Measurements from ENCODE around the gene DOCK9.

The DOCK9 gene

DNA sequence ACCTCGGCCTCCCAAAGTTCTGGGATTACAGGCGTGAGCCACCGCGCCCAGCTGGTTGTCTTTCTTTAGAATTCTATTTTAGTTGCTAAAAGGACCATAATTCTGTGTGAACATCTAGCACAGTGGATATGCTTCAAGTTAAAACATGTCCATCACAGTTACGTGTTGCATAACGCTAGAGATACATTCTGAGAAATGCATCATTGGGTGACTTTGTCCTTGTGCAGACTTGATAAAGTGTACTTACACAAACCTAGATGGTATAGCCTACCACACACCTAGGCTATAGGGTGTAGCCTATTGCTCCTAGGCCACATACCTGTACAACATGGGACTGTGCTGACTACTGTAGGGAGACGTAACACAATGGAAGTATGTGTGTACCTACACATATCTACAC is 35.4 kb downstream of the DOCK9 start:
- TF ChIP-seq RAD21 (IDR thresholded peaks at IDR 0.05; ENCODE audit: low read depth) (no peak), CEBPB (IDR thresholded peaks at IDR 0.05) (no peak), TCF12 (IDR thresholded peaks at IDR 0.05; ENCODE audit: low read depth) (no peak), NFIC (IDR thresholded peaks at IDR 0.05) (no peak)
- TF ChIP-seq, protein P1, sequence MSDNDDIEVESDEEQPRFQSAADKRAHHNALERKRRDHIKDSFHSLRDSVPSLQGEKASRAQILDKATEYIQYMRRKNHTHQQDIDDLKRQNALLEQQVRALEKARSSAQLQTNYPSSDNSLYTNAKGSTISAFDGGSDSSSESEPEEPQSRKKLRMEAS (IDR thresholded peaks at IDR 0.05): no peak

DNA sequence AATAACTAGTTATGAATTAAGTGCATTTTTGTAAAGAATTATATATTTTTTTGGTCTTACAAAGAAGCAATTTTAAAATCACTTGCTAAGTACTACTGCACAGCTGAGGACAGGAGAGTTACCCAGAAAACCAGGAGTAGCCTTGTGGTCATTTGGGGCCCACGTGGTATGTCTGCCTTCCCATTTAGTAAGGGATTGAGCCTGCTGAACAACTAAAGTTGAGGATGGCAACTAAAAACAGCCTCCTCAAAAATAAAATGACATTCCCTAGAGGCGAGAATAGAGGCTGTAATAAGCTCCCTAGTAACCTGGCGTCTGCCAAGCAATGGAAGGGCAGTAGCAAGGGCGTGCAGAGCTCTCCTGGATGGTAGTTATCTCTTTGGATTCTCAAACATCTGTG is 36.3 kb downstream of the DOCK9 start:
- no peak for TF ChIP-seq TCF12 (IDR thresholded peaks at IDR 0.05; ENCODE audit: low read depth)
- no peak for TF ChIP-seq CEBPB (IDR thresholded peaks at IDR 0.05)
- TF ChIP-seq TAF1 (IDR thresholded peaks at IDR 0.05; ENCODE audit: low read depth): no peak
- TF ChIP-seq EGR1 (IDR thresholded peaks at IDR 0.05): no peak
- TF ChIP-seq ZBTB7A (IDR thresholded peaks at IDR 0.05; ENCODE audit: low read depth): no peak
- TF ChIP-seq, protein P1 (IDR thresholded peaks at IDR 0.05): no peak
- no peak for TF ChIP-seq TEAD4 (IDR thresholded peaks at IDR 0.05)
- TF ChIP-seq NFIC (IDR thresholded peaks at IDR 0.05): no peak
- TF ChIP-seq FOXM1 (IDR thresholded peaks at IDR 0.05; ENCODE audit: borderline replicate concordance, low read depth): no peak

GRCh38 chr13:98941126-98941525 is 36.7 kb downstream of the DOCK9 start:
- TF ChIP-seq FOXM1 (IDR thresholded peaks at IDR 0.05; ENCODE audit: borderline replicate concordance, low read depth): no peak
- no peak for TF ChIP-seq CEBPB (IDR thresholded peaks at IDR 0.05)
- TF ChIP-seq EP300 (IDR thresholded peaks at IDR 0.05; ENCODE audit: borderline replicate concordance): no peak
- TF ChIP-seq ZBTB7A (IDR thresholded peaks at IDR 0.05; ENCODE audit: low read depth): no peak
- no peak for TF ChIP-seq TEAD4 (IDR thresholded peaks at IDR 0.05)
- TF ChIP-seq, protein P1 (IDR thresholded peaks at IDR 0.05): no peak
- no peak for TF ChIP-seq CREB1 (IDR thresholded peaks at IDR 0.05; ENCODE audit: low read depth)
- no peak for TF ChIP-seq NFIC (IDR thresholded peaks at IDR 0.05)
- TF ChIP-seq REST (IDR thresholded peaks at IDR 0.05; ENCODE audit: low read depth): no peak
- no peak for TF ChIP-seq TAF1 (IDR thresholded peaks at IDR 0.05; ENCODE audit: low read depth)
- no peak for TF ChIP-seq EGR1 (IDR thresholded peaks at IDR 0.05)
- TF ChIP-seq USF1 (IDR thresholded peaks at IDR 0.05): no peak
- TF ChIP-seq TCF12 (IDR thresholded peaks at IDR 0.05; ENCODE audit: low read depth): no peak
- no peak for TF ChIP-seq YY1 (IDR thresholded peaks at IDR 0.05; ENCODE audit: low read depth)
- no peak for TF ChIP-seq RAD21 (IDR thresholded peaks at IDR 0.05; ENCODE audit: low read depth)

GRCh38 chr13:98940325-98941001 is 37.4 kb downstream of the DOCK9 start:
- no peak for TF ChIP-seq EP300 (IDR thresholded peaks at IDR 0.05; ENCODE audit: borderline replicate concordance)
- TF ChIP-seq RAD21 (IDR thresholded peaks at IDR 0.05; ENCODE audit: low read depth): no peak
- TF ChIP-seq, protein P1 (IDR thresholded peaks at IDR 0.05): no peak

GRCh38 chr13:98939660-98940191 is 38.1 kb downstream of the DOCK9 start:
- TF ChIP-seq USF1 (IDR thresholded peaks at IDR 0.05) (no peak), ZBTB7A (IDR thresholded peaks at IDR 0.05; ENCODE audit: low read depth) (no peak), REST (IDR thresholded peaks at IDR 0.05; ENCODE audit: low read depth) (no peak), TCF12 (IDR thresholded peaks at IDR 0.05; ENCODE audit: low read depth) (no peak), YY1 (IDR thresholded peaks at IDR 0.05; ENCODE audit: low read depth) (no peak), TEAD4 (IDR thresholded peaks at IDR 0.05) (no peak), EGR1 (IDR thresholded peaks at IDR 0.05) (no peak), CREB1 (IDR thresholded peaks at IDR 0.05; ENCODE audit: low read depth) (no peak), RAD21 (IDR thresholded peaks at IDR 0.05; ENCODE audit: low read depth) (no peak), EP300 (IDR thresholded peaks at IDR 0.05; ENCODE audit: borderline replicate concordance) (no peak), NFIC (IDR thresholded peaks at IDR 0.05) (no peak), FOXM1 (IDR thresholded peaks at IDR 0.05; ENCODE audit: borderline replicate concordance, low read depth) (no peak), TAF1 (IDR thresholded peaks at IDR 0.05; ENCODE audit: low read depth) (no peak), CEBPB (IDR thresholded peaks at IDR 0.05) (no peak)
- TF ChIP-seq, protein P1 (IDR thresholded peaks at IDR 0.05): no peak
